HEK293T (cell line): ENCODE data around the gene WIPF2.
A peak's percentile ranks its signal among the peaks of the same experiment; 100 is the strongest.

ENCODE experiments used
- ARNT ChIP-seq: fragments of 450-650 bp; IDR thresholded peaks from 2 replicates; pipeline ENCODE4 v1.6.1; 2017; ENCODE audit warnings: mild to moderate bottlenecking
- BHLHE40 ChIP-seq: fragments of 450-650 bp; IDR thresholded peaks from 2 replicates; pipeline ENCODE4 v1.6.1; 2016; ENCODE audit warnings: mild to moderate bottlenecking, moderate library complexity, borderline replicate concordance
- ELF4 ChIP-seq: fragments of 450-650 bp; IDR thresholded peaks from 2 replicates; pipeline ENCODE4 v1.6.1; 2017; ENCODE audit warnings: antibody characterized with exemption
- FOXA1 ChIP-seq: fragments of 450-650 bp; IDR thresholded peaks from 2 replicates; pipeline ENCODE4 v1.6.1; 2016; ENCODE audit warnings: mild to moderate bottlenecking
- FOXK2 ChIP-seq: fragments of 450-650 bp; IDR thresholded peaks from 2 replicates; pipeline ENCODE4 v1.6.1; 2016; ENCODE audit warnings: mild to moderate bottlenecking
- FOXM1 ChIP-seq: fragments of 450-650 bp; IDR thresholded peaks from 2 replicates; pipeline ENCODE4 v1.6.1; 2017; ENCODE audit warnings: mild to moderate bottlenecking, borderline replicate concordance
- HDGF ChIP-seq: fragments of 450-650 bp; IDR thresholded peaks from 2 replicates; pipeline ENCODE4 v1.6.1; 2017; ENCODE audit warnings: antibody characterized with exemption, borderline replicate concordance
- L3MBTL2 ChIP-seq: fragments of 450-650 bp; conservative IDR thresholded peaks from 2 replicates; pipeline ENCODE4 v1.6.1; 2016; ENCODE audit warnings: mild to moderate bottlenecking
- PKNOX1 ChIP-seq: fragments of 450-650 bp; IDR thresholded peaks from 2 replicates; pipeline ENCODE4 v1.6.1; 2016
- SP1 ChIP-seq: fragments of 450-650 bp; IDR thresholded peaks from 2 replicates; pipeline ENCODE4 v1.6.1; 2017
- SUZ12 ChIP-seq: fragments of 450-650 bp; IDR thresholded peaks from 2 replicates; pipeline ENCODE4 v1.6.1; 2016; ENCODE audit warnings: mild to moderate bottlenecking
- TARDBP ChIP-seq: fragments of 450-650 bp; IDR thresholded peaks from 2 replicates; pipeline ENCODE4 v1.6.1; 2016
- ZNF384 ChIP-seq: fragments of 450-650 bp; IDR thresholded peaks from 2 replicates; pipeline ENCODE4 v1.6.1; 2016

GRCh38 chr17:40317880-40318829 is 99.1 kb downstream of the WIPF2 start:
- TF ChIP-seq ZNF384 (no peak), FOXM1 (no peak), SP1 (no peak), FOXA1 (no peak), BHLHE40 (no peak), ARNT (no peak), FOXK2 (no peak), SUZ12 (no peak), ELF4 (no peak), L3MBTL2 (peak; percentile 61), PKNOX1 (peak; percentile 78), TARDBP (no peak), HDGF (no peak)
